Left cardiac atrium (tissue), 4 donors: Measurements from ENCODE around the gene GRIFIN. TPM values are rescaled to one million over a fixed set of nuclear protein-coding genes. Genes with fewer than 3 reads are reported as not detected.
A peak's percentile ranks its signal among the peaks of the same experiment; 100 is the strongest.

Experiments
- ATAC-seq, 2 donors: fragments of 200-7000 bp; cut with Tn5 transposase; one replicate each; pipeline ENCODE4 v1.9.1; 2020; ENCODE audit warnings: mild to moderate bottlenecking in 2 of 2, moderate library complexity in 2 of 2
- DNase-seq: peaks from one replicate; pipeline ENCODE4 v3.0.0-alpha.2; 2020
- intact Hi-C, 2 donors: fragments of 100-400 bp; cut with DNase I; formaldehyde crosslinking; loops; one replicate each; pipeline versions ENCODE4 v1.14.1 to v1.15.1; 2022 to 2023
- total RNA-seq, 2 donors: library from RNA; stranded (reverse); fragmentation: NEBNext Ultra II Directional; extraction: Animal tissue kit (Norgen Biotek cat#: 25700); gene quantifications; one replicate each; pipeline ENCODE4 v1.2.1, GENCODE V29; 2021
- donor health status: DM: no; HTN: yes; CAD: no.
- donor health status: DM: no; HTN: yes; CAD: no; lungs with severe emphysema.
- donor health status: DM: yes; HTN: yes; CAD: no.
- donor health status: Dilated cardiomyopathy.

Gene GRIFIN
- total RNA-seq, 2 donors from 2014 or later: not detected

- ATAC-seq (peak in 1 of 2 donors; percentile 43), DNase-seq (peak; percentile 56)
- intact Hi-C loops: loop anchor here in 1 of 2 donors (10.0 kb wide), 1 partner anchor 239 kb away; the partner anchor contains the start of gene AMZ1
Measured at GRCh38 chr7:2445898-2446555, 30.2 kb downstream of the GRIFIN start.

GRCh38 chr7:2445047-2445446, 31.2 kb downstream of the GRIFIN start:
- DNase-seq (no peak), ATAC-seq (peak; percentile 47 to 54)
- intact Hi-C loops: loop anchor here in 1 of 2 donors (10.0 kb wide), 1 partner anchor 240 kb away; the partner anchor contains the start of gene AMZ1

- ATAC-seq: peak; percentile 21 to 83
- DNase-seq: peak; percentile 59
Measured at GRCh38 chr7:2444476-2444875, 31.7 kb downstream of the GRIFIN start.

GRCh38 chr7:2443491-2443890, 32.7 kb downstream of the GRIFIN start:
- intact Hi-C loops: loop anchor here in 1 of 2 donors (10.0 kb wide), 1 partner anchor 241 kb away; the partner anchor contains the start of gene AMZ1
- ATAC-seq (no peak), DNase-seq (no peak)

More at GRCh38 chr7:2444476-2444875, 31.7 kb downstream of the GRIFIN start:
- intact Hi-C loops: loop anchor here in 1 of 2 donors (10.0 kb wide), 1 partner anchor 240 kb away; the partner anchor contains the start of gene AMZ1

GRCh38 chr7:2441430-2442058, 34.7 kb downstream of the GRIFIN start:
- intact Hi-C loops: loop anchor here in 1 of 2 donors (10.0 kb wide), 1 partner anchor 243 kb away; the partner anchor contains the start of gene AMZ1
- no peak for ATAC-seq

GRCh38 chr7:2440608-2441245, 35.5 kb downstream of the GRIFIN start:
- intact Hi-C loops: loop anchor here in 1 of 2 donors (10.0 kb wide), 1 partner anchor 244 kb away; the partner anchor contains the start of gene AMZ1
- no peak for DNase-seq
- no peak for ATAC-seq

More at GRCh38 chr7:2441430-2442058, 34.7 kb downstream of the GRIFIN start:
- no peak for DNase-seq

- intact Hi-C loops: no loop called here
- ATAC-seq (no peak), DNase-seq (no peak)
Measured at GRCh38 chr7:2438775-2439174, 37.4 kb downstream of the GRIFIN start.

GRCh38 chr7:2438186-2438585, 38.0 kb downstream of the GRIFIN start:
- intact Hi-C loops: no loop called here
- DNase-seq (peak; percentile 64), ATAC-seq (peak; percentile 36 to 71)

GRCh38 chr7:2437537-2438148, 38.6 kb downstream of the GRIFIN start:
- DNase-seq (no peak), ATAC-seq (no peak)
- intact Hi-C loops: no loop called here

- ATAC-seq (no peak), DNase-seq (no peak)
- intact Hi-C loops: no loop called here
Measured at GRCh38 chr7:2437136-2437535, 39.1 kb downstream of the GRIFIN start.

GRCh38 chr7:2436341-2437104, 39.7 kb downstream of the GRIFIN start:
- no peak for DNase-seq
- ATAC-seq: no peak
- intact Hi-C loops: no loop called here

GRCh38 chr7:2435146-2435545, 41.1 kb downstream of the GRIFIN start:
- intact Hi-C loops: no loop called here
- DNase-seq (no peak), ATAC-seq (peak; percentile 30 to 67)

GRCh38 chr7:2433713-2434550, 42.3 kb downstream of the GRIFIN start:
- intact Hi-C loops: no loop called here
- no peak for DNase-seq
- ATAC-seq: no peak

- DNase-seq (no peak), ATAC-seq (no peak)
- intact Hi-C loops: no loop called here
Measured at GRCh38 chr7:2432910-2433712, 43.1 kb downstream of the GRIFIN start.

- DNase-seq: no peak
- no peak for ATAC-seq
- intact Hi-C loops: no loop called here
Measured at GRCh38 chr7:2431260-2431867, 44.8 kb downstream of the GRIFIN start.

- no peak for DNase-seq
- no peak for ATAC-seq
- intact Hi-C loops: no loop called here
Measured at GRCh38 chr7:2425749-2426148, 50.4 kb downstream of the GRIFIN start.
